GM12878 (cell line): Measurements from ENCODE around the gene MSLN. TPM values are rescaled to one million over a fixed set of nuclear protein-coding genes. Genes with fewer than 3 reads are reported as not detected.

Experiments
- ATAC-seq: fragments of 200-7000 bp; cut with Tn5 transposase; 3 replicates; pipeline ENCODE4 v1.9.1; 2020; ENCODE audit warnings: mild to moderate bottlenecking, moderate library complexity
- BruUV-seq: library from RNA; stranded (reverse); fragments of 400-500 nt; replicated peaks from 2 replicates; lab custom pipeline; 2021; lab: Mats Ljungman, UMichigan
- CTCF ChIA-PET: fragments of 300-600 bp; sonication (Branson Sonifier 250); formaldehyde crosslinking; extraction: SDS; loops from one replicate; lab custom pipeline; 2021; ENCODE audit warnings: inconsistent platforms; lab: Yijun Ruan, JAX
- POLR2A ChIA-PET: fragments of 350-600 bp; formaldehyde crosslinking; extraction: SDS; loops from one replicate; lab custom pipeline; 2021; ENCODE audit warnings: inconsistent platforms; lab: Charles Lee
- RAD21 ChIA-PET: fragments of 300-600 bp; sonication (Branson Sonifier 250); formaldehyde crosslinking; loops from one replicate; lab custom pipeline; 2023; ENCODE audit warnings: antibody characterized with exemption; ENCODE audit not compliant: unreplicated experiment; lab: Charles Lee
- SMC1A ChIA-PET: fragments of 300-600 bp; sonication (Branson Sonifier 250); formaldehyde crosslinking; loops from one replicate; lab custom pipeline; 2023; ENCODE audit not compliant: unreplicated experiment, uncharacterized antibody; lab: Charles Lee
- DNase-seq: peaks from one replicate; pipeline ENCODE4 v3.0.0-alpha.2; 2011; ENCODE audit warnings: low read depth, low spot score
- FAIRE-seq: peaks from 3 replicates; lab custom pipeline; 2011; peaks lifted over from hg19 to GRCh38; lab: Jason Lieb, UNC
- H2AFZ ChIP-seq: 2 replicates; pipeline ENCODE4 v1.6.0; 2011; ENCODE audit warnings: low read depth, low read length, control low read depth; ENCODE audit not compliant: control insufficient read depth
- H3K27ac ChIP-seq: 2 replicates; pipeline ENCODE4 v1.5.1; 2011; ENCODE audit warnings: control low read depth; ENCODE audit not compliant: control insufficient read depth, insufficient read depth
- H3K27me3 ChIP-seq, 2 experiments: replicated peaks in 1 of 2; 2 replicates each; pipeline versions ENCODE4 v1.6.0 to v1.6.1; 2011; ENCODE audit warnings: low read length in 1 of 2; ENCODE audit not compliant: control insufficient read depth in 2 of 2, insufficient read depth in 2 of 2
- H3K36me3 ChIP-seq, 2 experiments: 2 replicates each; pipeline ENCODE4 v1.5.1; 2011; ENCODE audit warnings: low read length in 1 of 2; ENCODE audit not compliant: control insufficient read depth in 2 of 2, insufficient read depth in 2 of 2
- H3K4me1 ChIP-seq: 2 replicates; pipeline ENCODE4 v1.6.1; 2011; ENCODE audit warnings: mild to moderate bottlenecking, low read length, moderate library complexity, mixed read lengths; ENCODE audit not compliant: control insufficient read depth, insufficient read depth
- H3K4me2 ChIP-seq: 2 replicates; pipeline ENCODE4 v1.6.0; 2011; ENCODE audit warnings: control low read depth; ENCODE audit not compliant: control insufficient read depth, insufficient read depth
- H3K4me3 ChIP-seq: fragments of 200-600 bp; sonication (generic); 2 replicates; pipeline ENCODE4 v1.5.1; 2016
- H3K79me2 ChIP-seq: 2 replicates; pipeline ENCODE4 v1.6.0; 2011; ENCODE audit warnings: low read length; ENCODE audit not compliant: control insufficient read depth, insufficient read depth
- H3K9ac ChIP-seq: 2 replicates; pipeline ENCODE4 v1.8.0; 2011; ENCODE audit warnings: low read length, control low read depth, mixed read lengths; ENCODE audit not compliant: control insufficient read depth, insufficient read depth
- H3K9me3 ChIP-seq: replicated peaks from 3 replicates; pipeline ENCODE4 v1.5.1; 2011; ENCODE audit warnings: mild to moderate bottlenecking, low read length; ENCODE audit not compliant: control insufficient read depth, insufficient read depth
- H4K20me1 ChIP-seq: 2 replicates; pipeline ENCODE4 v1.6.0; 2011; ENCODE audit not compliant: control insufficient read depth, insufficient read depth
- BHLHE40 ChIP-seq, 2 experiments: fragments of 450-650 bp in 1 of 2; IDR thresholded peaks; 2 replicates each; pipeline ENCODE4 v1.6.1; 2011 to 2017; ENCODE audit warnings: low read depth in 2 of 2, borderline replicate concordance in 1 of 2, improper control_type of control experiment in 1 of 2, low read length in 1 of 2, mild to moderate bottlenecking in 1 of 2
- HDAC2 ChIP-seq: fragments of 200-600 bp; sonication (generic); IDR thresholded peaks from 2 replicates; pipeline ENCODE4 v1.6.1; 2017
- KDM1A ChIP-seq: fragments of 200-600 bp; sonication (generic); IDR thresholded peaks from 2 replicates; pipeline ENCODE4 v1.6.1; 2016; ENCODE audit warnings: borderline replicate concordance
- PBX3 ChIP-seq: IDR thresholded peaks from 2 replicates; pipeline ENCODE4 v1.6.1; 2011; ENCODE audit warnings: mild to moderate bottlenecking, low read depth, low read length, moderate library complexity; ENCODE audit not compliant: insufficient replicate concordance
- WGBS: methylation state at CpG from one replicate; pipeline ENCODE4 v1.1.6; 2016; ENCODE audit warnings: low lambda C conversion rate; ENCODE audit not compliant: insufficient replicate concordance, insufficient coverage; ENCODE audit errors: missing lambda C conversion rate; 5-methylcytosine and 5-hydroxymethylcytosine counted together
- in situ Hi-C: fragments of 300-500 bp; cut with MboI; formaldehyde crosslinking; loops from 9 replicates; pipeline ENCODE4 v1.14.3; 2018; ENCODE audit warnings: mixed read lengths
- intact Hi-C: fragments of 100-400 bp; cut with micrococcal nuclease; formaldehyde crosslinking; loops from one replicate; pipeline ENCODE4 v1.14.2; 2022; ENCODE audit not compliant: unreplicated experiment
- polyA plus RNA-seq, 11 experiments: library from polyadenylated mRNA; depleted of rRNA in 4 of 11; unstranded in 6 of 11; stranded (reverse) in 5 of 11; fragments of >200 nt; fragmentation: Nextera tagmentation in 4 of 11; fragmentation: Illumina TruSeq in 1 of 11; extraction: Ambion mirVana in 4 of 11; extraction: Trizol in 1 of 11; gene quantifications; 1 replicate in 1 of 11; 2 replicates in 10 of 11; pipeline versions ENCODE4 v1.2.1 to v1.2.3, GENCODE V29; 2011 to 2016; ENCODE audit warnings: inconsistent platforms in 2 of 11, missing spikeins in 2 of 11, low read depth in 1 of 11
- total RNA-seq, 4 experiments: library from RNA; depleted of rRNA in 3 of 4; stranded (reverse); fragments of >200 nt in 3 of 4; fragmentation: Illumina TruSeq in 1 of 4; extraction: Trizol in 1 of 4; gene quantifications; 2 replicates each; pipeline versions ENCODE4 v1.2.1 to v1.2.3, GENCODE V29; 2013 to 2021

The MSLN gene
- total and polyA plus RNA-seq, 10 of the 15 experiments (the other 5 are each of a cell fraction or from before 2014, with no cell fraction given) = 0.08 TPM; not detected in 9

DNA sequence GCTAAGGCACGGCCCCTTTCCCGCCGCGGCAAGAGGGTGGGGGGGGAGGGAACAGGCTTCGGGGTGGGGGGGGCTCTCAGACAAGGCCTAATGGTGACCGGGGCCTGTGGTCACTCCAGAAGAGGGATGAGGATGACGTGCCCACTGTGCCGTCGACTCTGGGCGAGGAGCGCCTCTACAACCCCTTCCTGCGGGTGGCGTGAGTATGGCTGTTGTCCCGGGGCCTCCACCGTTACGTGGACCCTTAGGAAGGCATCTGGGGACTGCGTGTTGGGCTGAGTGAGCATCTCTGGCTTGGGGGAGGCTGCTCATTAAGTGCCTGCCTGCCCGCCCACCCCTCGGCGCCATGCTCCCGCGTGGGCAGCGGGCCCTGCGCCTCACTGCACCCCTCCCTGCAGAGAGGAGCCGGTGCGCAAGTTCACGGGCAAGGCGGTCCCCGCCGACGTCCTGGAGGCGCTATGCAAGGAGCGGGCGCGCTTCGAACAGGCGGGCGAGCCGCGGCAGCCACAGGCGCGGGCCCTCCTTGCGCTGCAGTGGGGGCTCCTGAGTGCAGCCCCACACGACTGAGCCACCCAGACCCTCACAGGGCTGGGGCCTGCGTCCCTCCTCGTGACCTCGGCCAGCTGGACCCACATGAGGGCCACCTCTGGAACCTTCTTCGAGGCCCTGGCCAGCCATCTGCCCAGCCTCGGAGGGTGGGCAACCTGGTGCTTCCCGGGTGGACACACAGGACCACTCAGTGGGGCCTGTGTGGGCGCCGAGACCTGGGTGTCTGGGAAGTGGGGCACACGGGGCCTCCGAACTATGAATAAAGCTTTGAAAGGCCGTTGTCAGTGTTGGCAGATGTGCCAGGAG lies 31.4 kb upstream of the MSLN start:
- H3K27me3 ChIP-seq = no peaks in the 10 kb centered on the region
- no peak overlapping the region for H3K9ac ChIP-seq
- RAD21 ChIA-PET = interaction anchor here (1.5 kb wide), 1 partner anchor 17 kb away, joined by 4 read pairs; no protein-coding TSS in a partner anchor
- SMC1A ChIA-PET = no interaction called here
- POLR2A ChIA-PET = interaction anchor here (1.4 to 6.3 kb wide), 2 partner anchors 8 to 9 kb away, joined by 6 to 60 read pairs; partner anchors contain the start of genes ANTKMT and CIAO3
- no peak overlapping the region for H3K27ac ChIP-seq
- DNase-seq (no peak), ATAC-seq (no peak), FAIRE-seq (no peak)
- H3K4me3 ChIP-seq = no peak overlapping the region
- peaks cover 11% of the 10 kb centered on the region for H3K4me1 ChIP-seq
- TF ChIP-seq HDAC2 = no peak
- no peak for TF ChIP-seq BHLHE40 (IDR thresholded peaks at IDR 0.05; ENCODE audit: borderline replicate concordance in 1 of 2, low read depth in 2 of 2, low read length in 1 of 2)
- no peak for TF ChIP-seq PBX3
- no peak for TF ChIP-seq KDM1A
- H3K36me3 ChIP-seq = peaks cover 2 to 3% of the 10 kb centered on the region in 2 experiments; a peak in 3 of 4 replicates
- BruUV-seq = TSS peak; percentile 61
- 69% methylated on average over 51 of the region's 55 CpGs for WGBS
- CTCF ChIA-PET = interaction anchor here (0.7 to 1.4 kb wide), 2 partner anchors 9 to 12 kb away, joined by 4 to 6 read pairs; partner anchors contain the start of gene CIAO3
- no peaks in the 10 kb centered on the region; the same call in 1 of the 2 replicates for H3K79me2 ChIP-seq
- H3K4me2 ChIP-seq = peak overlapping the region; percentile 90; the same call in 1 of the 2 replicates
- no peak overlapping the region for H2AFZ ChIP-seq
- intact Hi-C loops (no loop called here), in situ Hi-C loops (no loop called here)
- no peaks in the 10 kb centered on the region for H3K9me3 ChIP-seq
- no peaks in the 10 kb centered on the region for H4K20me1 ChIP-seq
